ENCODE results near the gene PPME1.

The PPME1 gene

GRCh38 chr11:74141908-74142307, 29.2 kb upstream of the PPME1 start:
- ATAC-seq (no peak), DNase-seq (no peak)
- Mint-ChIP-seq H3K36me3 (ENCODE audit: low read depth) (peaks cover 21% of the 10 kb centered on the region), H3K4me3 (no peak overlapping the region), H3K9me3 (no peaks in the 10 kb centered on the region), H3K27me3 (no peaks in the 10 kb centered on the region), H3K4me1 (peaks cover 2% of the 10 kb centered on the region), H3K27ac (no peak overlapping the region)

- Mint-ChIP-seq H3K4me3 (no peak overlapping the region), H3K27ac (no peak overlapping the region), H3K4me1 (peaks cover 2% of the 10 kb centered on the region), H3K36me3 (ENCODE audit: low read depth) (peaks cover 19% of the 10 kb centered on the region), H3K9me3 (no peaks in the 10 kb centered on the region), H3K27me3 (no peaks in the 10 kb centered on the region)
- no peak for ATAC-seq
- DNase-seq, result no peak
These were observed 28.5 kb upstream of the PPME1 start for GRCh38 chr11:74142624-74143023.

GRCh38 chr11:74144592-74144991, 26.5 kb upstream of the PPME1 start:
- Mint-ChIP-seq H3K27me3 (no peaks in the 10 kb centered on the region), H3K4me1 (peaks cover 2% of the 10 kb centered on the region), H3K27ac (no peak overlapping the region), H3K9me3 (no peaks in the 10 kb centered on the region), H3K36me3 (ENCODE audit: low read depth) (peaks cover 11% of the 10 kb centered on the region), H3K4me3 (no peak overlapping the region)
- ATAC-seq (no peak), DNase-seq (no peak)

GRCh38 chr11:74147199-74147929, 23.7 kb upstream of the PPME1 start:
- H3K4me3 Mint-ChIP-seq, result no peak overlapping the region
- H3K27ac Mint-ChIP-seq, result no peak overlapping the region
- no peaks in the 10 kb centered on the region for H3K9me3 Mint-ChIP-seq
- no peak for DNase-seq
- H3K36me3 Mint-ChIP-seq (ENCODE audit: low read depth), result peaks cover 14% of the 10 kb centered on the region
- H3K4me1 Mint-ChIP-seq, result no peaks in the 10 kb centered on the region
- H3K27me3 Mint-ChIP-seq, result no peaks in the 10 kb centered on the region
- ATAC-seq, result no peak

GRCh38 chr11:74153224-74153623, 17.9 kb upstream of the PPME1 start:
- Mint-ChIP-seq H3K9me3 (no peaks in the 10 kb centered on the region), H3K4me1 (no peaks in the 10 kb centered on the region), H3K27me3 (no peaks in the 10 kb centered on the region), H3K27ac (no peak overlapping the region), H3K4me3 (no peak overlapping the region), H3K36me3 (ENCODE audit: low read depth) (peaks cover 23% of the 10 kb centered on the region)
- DNase-seq (no peak), ATAC-seq (no peak)

- H3K4me1 Mint-ChIP-seq, result no peaks in the 10 kb centered on the region
- H3K9me3 Mint-ChIP-seq, result no peaks in the 10 kb centered on the region
- ATAC-seq (no peak), DNase-seq (no peak)
- no peak overlapping the region for H3K27ac Mint-ChIP-seq
- H3K36me3 Mint-ChIP-seq (ENCODE audit: low read depth), result peaks cover 28% of the 10 kb centered on the region
- H3K4me3 Mint-ChIP-seq, result no peak overlapping the region
- no peaks in the 10 kb centered on the region for H3K27me3 Mint-ChIP-seq
These were observed 16.3 kb upstream of the PPME1 start for GRCh38 chr11:74154620-74155281.

- Mint-ChIP-seq H3K9me3 (no peaks in the 10 kb centered on the region), H3K36me3 (ENCODE audit: low read depth) (peaks cover 32% of the 10 kb centered on the region), H3K4me1 (no peaks in the 10 kb centered on the region), H3K27me3 (no peaks in the 10 kb centered on the region), H3K27ac (no peak overlapping the region), H3K4me3 (no peak overlapping the region)
- no peak for ATAC-seq
- DNase-seq, result no peak
These were observed 13.9 kb upstream of the PPME1 start for GRCh38 chr11:74157169-74157568.

GRCh38 chr11:74159642-74160041, 11.4 kb upstream of the PPME1 start:
- H3K27me3 Mint-ChIP-seq, result no peaks in the 10 kb centered on the region
- peaks cover 39% of the 10 kb centered on the region for H3K36me3 Mint-ChIP-seq (ENCODE audit: low read depth)
- no peak for DNase-seq

GRCh38 chr11:74162681-74163467, 8.2 kb upstream of the PPME1 start:
- H3K4me3 Mint-ChIP-seq, result no peak overlapping the region
- peaks cover 11% of the 10 kb centered on the region for H3K4me1 Mint-ChIP-seq
- H3K9me3 Mint-ChIP-seq, result no peaks in the 10 kb centered on the region
- DNase-seq, result no peak
- ATAC-seq, result no peak
- H3K27me3 Mint-ChIP-seq, result no peaks in the 10 kb centered on the region
- H3K36me3 Mint-ChIP-seq (ENCODE audit: low read depth), result peaks cover 48% of the 10 kb centered on the region
- no peak overlapping the region for H3K27ac Mint-ChIP-seq

More at GRCh38 chr11:74159642-74160041, 11.4 kb upstream of the PPME1 start:
- H3K4me3 Mint-ChIP-seq, result no peak overlapping the region
- H3K27ac Mint-ChIP-seq, result no peak overlapping the region
- no peaks in the 10 kb centered on the region for H3K9me3 Mint-ChIP-seq
- no peak for ATAC-seq
- H3K4me1 Mint-ChIP-seq, result peaks cover 8% of the 10 kb centered on the region

GRCh38 chr11:74168838-74169237, 2.3 kb upstream of the PPME1 start:
- peak overlapping the region; percentile 12 for H3K4me3 Mint-ChIP-seq
- peaks cover 13% of the 10 kb centered on the region for H3K4me1 Mint-ChIP-seq
- ATAC-seq (no peak), DNase-seq (no peak)
- H3K36me3 Mint-ChIP-seq (ENCODE audit: low read depth), result peaks cover 35% of the 10 kb centered on the region
- H3K27me3 Mint-ChIP-seq, result no peaks in the 10 kb centered on the region
- H3K9me3 Mint-ChIP-seq, result no peaks in the 10 kb centered on the region
- H3K27ac Mint-ChIP-seq, result no peak overlapping the region

- Mint-ChIP-seq H3K4me1 (peaks cover 21% of the 10 kb centered on the region), H3K27me3 (no peaks in the 10 kb centered on the region), H3K36me3 (ENCODE audit: low read depth) (peaks cover 32% of the 10 kb centered on the region), H3K4me3 (no peak overlapping the region), H3K27ac (no peak overlapping the region), H3K9me3 (no peaks in the 10 kb centered on the region)
- ATAC-seq (no peak), DNase-seq (no peak)
These were observed 1.2 kb upstream of the PPME1 start for GRCh38 chr11:74169738-74170458.

GRCh38 chr11:74171630-74171968, 510 bp downstream of the PPME1 start:
- no peaks in the 10 kb centered on the region for H3K9me3 Mint-ChIP-seq
- H3K36me3 Mint-ChIP-seq (ENCODE audit: low read depth), result peaks cover 27% of the 10 kb centered on the region
- H3K27ac Mint-ChIP-seq, result no peak overlapping the region
- H3K27me3 Mint-ChIP-seq, result no peaks in the 10 kb centered on the region
- no peak for DNase-seq
- peaks cover 21% of the 10 kb centered on the region for H3K4me1 Mint-ChIP-seq
- no peak for ATAC-seq
- no peak overlapping the region for H3K4me3 Mint-ChIP-seq

- H3K4me1 Mint-ChIP-seq, result peaks cover 21% of the 10 kb centered on the region
- ATAC-seq (no peak), DNase-seq (no peak)
- peaks cover 23% of the 10 kb centered on the region for H3K36me3 Mint-ChIP-seq (ENCODE audit: low read depth)
- no peaks in the 10 kb centered on the region for H3K27me3 Mint-ChIP-seq
- H3K27ac Mint-ChIP-seq, result no peak overlapping the region
- no peaks in the 10 kb centered on the region for H3K9me3 Mint-ChIP-seq
- no peak overlapping the region for H3K4me3 Mint-ChIP-seq
These were observed 908 bp downstream of the PPME1 start for GRCh38 chr11:74171997-74172396.

GRCh38 chr11:74175920-74176319, 4.8 kb downstream of the PPME1 start:
- H3K4me1 Mint-ChIP-seq, result peaks cover 24% of the 10 kb centered on the region
- H3K36me3 Mint-ChIP-seq (ENCODE audit: low read depth), result peaks cover 20% of the 10 kb centered on the region

More at GRCh38 chr11:74175920-74176319, 4.8 kb downstream of the PPME1 start:
- no peak overlapping the region for H3K27ac Mint-ChIP-seq
- no peaks in the 10 kb centered on the region for H3K27me3 Mint-ChIP-seq
- no peak for DNase-seq
- ATAC-seq, result no peak
- no peaks in the 10 kb centered on the region for H3K9me3 Mint-ChIP-seq
- H3K4me3 Mint-ChIP-seq, result no peak overlapping the region

Measured in activated naive CD8-positive, alpha-beta T cell treated with anti-CD3 and anti-CD28 coated beads, Interleukin-2, amount 50 U/mL, for 24 hours (primary cell).